LNCaP clone FGC (cell line): ENCODE results near the gene OSBPL9.

Experiments
- DNase-seq: peaks from one replicate; pipeline ENCODE4 v3.0.0-alpha.2; 2011; ENCODE audit warnings: low read depth
- H3K4me3 ChIP-seq: 2 replicates; pipeline ENCODE4 v1.5.1; 2011; ENCODE audit warnings: mild to moderate bottlenecking, low read depth, low read length, control low read depth
- CTCF ChIP-seq: IDR thresholded peaks from 2 replicates; pipeline ENCODE4 v1.5.1; 2012; ENCODE audit warnings: mild to moderate bottlenecking; ENCODE audit not compliant: control insufficient read depth, insufficient read depth; ENCODE audit errors: extremely low read depth

OSBPL9 gene

GRCh38 chr1:51753969-51754368 lies 137.1 kb downstream of the OSBPL9 start:
- H3K4me3 ChIP-seq: no peak overlapping the region
- no peak for DNase-seq
- TF ChIP-seq CTCF: no peak

- H3K4me3 ChIP-seq: no peak overlapping the region
- DNase-seq: no peak
- no peak for TF ChIP-seq CTCF
Observed at GRCh38 chr1:51754666-51755065, 137.8 kb downstream of the OSBPL9 start.

- H3K4me3 ChIP-seq: no peak overlapping the region
- no peak for DNase-seq
- TF ChIP-seq CTCF: no peak
Observed at GRCh38 chr1:51755437-51755836, 138.5 kb downstream of the OSBPL9 start.

GRCh38 chr1:51756290-51756689 lies 139.4 kb downstream of the OSBPL9 start:
- no peak for TF ChIP-seq CTCF

GRCh38 chr1:51758310-51758709 lies 141.4 kb downstream of the OSBPL9 start:
- no peak overlapping the region for H3K4me3 ChIP-seq
- no peak for TF ChIP-seq CTCF
- no peak for DNase-seq

More at GRCh38 chr1:51756290-51756689, 139.4 kb downstream of the OSBPL9 start:
- DNase-seq: no peak
- H3K4me3 ChIP-seq: no peak overlapping the region

- TF ChIP-seq CTCF: no peak
- H3K4me3 ChIP-seq: no peak overlapping the region
- no peak for DNase-seq
Observed at GRCh38 chr1:51760872-51761271, 144.0 kb downstream of the OSBPL9 start.

- DNase-seq: no peak
- no peak overlapping the region for H3K4me3 ChIP-seq
- TF ChIP-seq CTCF: no peak
Observed at GRCh38 chr1:51761351-51761750, 144.5 kb downstream of the OSBPL9 start.
